ENCODE results near the gene PDX1.

Gene PDX1

GRCh38 chr13:27970382-27971235, 50.8 kb downstream of the PDX1 start:
- DNase-seq, result peak; percentile 39

GRCh38 chr13:27971236-27971645, 51.4 kb downstream of the PDX1 start:
- DNase-seq, result no peak

GRCh38 chr13:27971776-27972477, 52.1 kb downstream of the PDX1 start:
- no peak for DNase-seq

DNA sequence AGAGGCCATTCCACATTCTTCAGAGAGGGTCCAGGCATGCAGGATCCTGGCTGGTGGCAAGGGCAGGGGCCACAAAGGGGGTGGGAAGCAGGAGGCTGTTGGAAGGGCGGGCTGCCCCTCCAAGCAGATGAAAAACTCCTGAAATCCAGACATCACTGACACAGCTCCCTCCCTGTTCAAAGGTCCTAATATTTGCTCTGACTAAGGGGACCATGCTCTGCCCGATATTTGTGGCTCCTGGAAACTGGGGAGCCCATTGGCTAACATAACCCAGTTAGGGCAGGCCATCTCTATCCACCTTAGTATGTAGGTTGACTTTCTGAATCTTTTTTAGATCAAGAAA, 52.6 kb downstream of the PDX1 start:
- no peak for DNase-seq

DNA sequence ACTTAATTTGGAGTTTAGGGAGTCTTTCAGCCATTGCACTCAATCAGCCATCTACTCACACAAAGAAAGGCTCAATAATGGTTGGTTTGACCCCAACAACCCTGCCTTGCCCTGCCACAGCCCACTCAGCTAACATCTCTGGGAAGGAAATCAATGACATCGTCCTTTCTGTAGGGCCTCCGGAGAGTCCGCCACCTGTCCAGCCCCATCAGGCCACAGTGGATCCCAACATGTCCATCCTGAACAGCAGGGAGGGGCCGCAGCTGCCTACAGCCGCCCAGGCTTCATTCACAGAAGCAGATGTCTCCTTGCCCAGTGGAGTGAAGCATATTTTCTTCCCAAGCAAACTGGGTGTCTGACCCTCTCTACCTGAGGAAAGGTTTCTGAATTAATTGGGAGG, 53.5 kb downstream of the PDX1 start:
- DNase-seq, result no peak

DNA sequence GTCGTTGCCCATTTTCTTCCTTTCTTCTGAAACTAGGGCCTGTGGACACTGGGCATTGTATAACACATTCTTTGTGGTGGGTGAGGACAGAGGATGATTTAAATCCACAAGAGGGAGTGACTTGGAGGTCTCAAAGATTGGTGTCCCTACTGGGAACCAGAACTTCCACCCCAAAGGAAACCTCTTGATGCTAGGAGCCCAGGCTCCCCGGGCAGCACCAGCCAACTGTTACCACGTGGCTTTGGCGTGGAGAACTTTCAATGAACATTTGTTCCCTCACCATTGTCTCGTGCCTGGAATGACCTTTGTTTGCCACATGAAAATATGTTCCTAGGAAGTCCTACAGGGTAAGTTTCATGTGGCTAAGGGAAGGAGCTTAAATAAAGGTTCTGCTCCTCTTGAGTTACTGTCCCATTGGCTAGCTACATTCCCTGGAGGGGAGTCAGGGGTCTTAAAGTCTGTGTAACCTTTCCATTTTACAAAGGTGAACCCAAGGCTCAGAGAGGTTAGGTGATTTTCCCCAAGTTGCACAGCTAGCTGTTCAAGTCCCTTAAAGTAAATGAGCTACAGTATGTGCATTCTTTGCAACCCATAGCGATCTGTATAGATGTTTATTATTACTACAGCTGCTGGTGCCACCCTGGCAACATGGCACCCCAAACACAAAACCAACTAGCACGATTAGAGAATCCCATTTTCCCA, 54.3 kb downstream of the PDX1 start:
- no peak for DNase-seq
